GM21529 (cell line): ENCODE data around the gene EFHB.
A peak's percentile ranks its signal among the peaks of the same experiment; 100 is the strongest.
"Not testable (repeated sequence)": the region's sequence is repeated elsewhere in the genome, so short reads cannot be mapped to it uniquely, and the experiment has no call there.

Experiments
- ATAC-seq: cut with Tn5 transposase; IDR thresholded peaks from one replicate; pipeline ENCODE4 v1.9.1; 2021; ENCODE audit not compliant: unreplicated experiment

Gene EFHB

GRCh38 chr3:19931180-19931692, 2.8 kb downstream of the EFHB start:
- ATAC-seq = peak; percentile 89

GRCh38 chr3:19920401-19921080, 13.5 kb downstream of the EFHB start:
- ATAC-seq = no peak

GRCh38 chr3:19917167-19917566, 16.9 kb downstream of the EFHB start:
- no peak for ATAC-seq

- ATAC-seq = no peak
These were observed 22.6 kb downstream of the EFHB start for GRCh38 chr3:19911452-19911851.

GRCh38 chr3:19907523-19907922, 26.5 kb downstream of the EFHB start:
- no peak for ATAC-seq

- ATAC-seq = no peak
These were observed 30.4 kb downstream of the EFHB start for GRCh38 chr3:19903649-19904048.

- ATAC-seq = no peak
These were observed 32.1 kb downstream of the EFHB start for GRCh38 chr3:19901918-19902317.

GRCh38 chr3:19901337-19901736, 32.7 kb downstream of the EFHB start:
- no peak for ATAC-seq

GRCh38 chr3:19899833-19900232, 34.2 kb downstream of the EFHB start:
- ATAC-seq = not testable (repeated sequence)

GRCh38 chr3:19899264-19899663, 34.8 kb downstream of the EFHB start:
- ATAC-seq = no peak

GRCh38 chr3:19898721-19899120, 35.3 kb downstream of the EFHB start:
- no peak for ATAC-seq

GRCh38 chr3:19891740-19892139, 42.3 kb downstream of the EFHB start:
- no peak for ATAC-seq

GRCh38 chr3:19888428-19889152, 45.4 kb downstream of the EFHB start:
- ATAC-seq = no peak

- not testable (repeated sequence) for ATAC-seq
These were observed 46.9 kb downstream of the EFHB start for GRCh38 chr3:19887122-19887521.

GRCh38 chr3:19886404-19886803, 47.6 kb downstream of the EFHB start:
- ATAC-seq = no peak

GRCh38 chr3:19885468-19885867, 48.5 kb downstream of the EFHB start:
- ATAC-seq = no peak

- no peak for ATAC-seq
These were observed 52.2 kb downstream of the EFHB start for GRCh38 chr3:19881852-19882251.

- no peak for ATAC-seq
These were observed 53.0 kb downstream of the EFHB start for GRCh38 chr3:19881036-19881435.

- ATAC-seq = no peak
These were observed 56.4 kb downstream of the EFHB start for GRCh38 chr3:19877656-19878055.

GRCh38 chr3:19866751-19867347, 67.2 kb downstream of the EFHB start:
- peak; percentile 86 for ATAC-seq

GRCh38 chr3:19855318-19855717, 78.7 kb downstream of the EFHB start:
- not testable (repeated sequence) for ATAC-seq

- ATAC-seq = not testable (repeated sequence)
These were observed 87.4 kb downstream of the EFHB start for GRCh38 chr3:19846609-19847008.
